HepG2 (cell line): ENCODE data around the gene TTLL10. TPM values are rescaled to one million over a fixed set of nuclear protein-coding genes. Genes with fewer than 3 reads are reported as not detected.

Source experiments
- HDAC6 ChIP-seq: fragments of 200-600 bp; sonication (generic); IDR thresholded peaks from 2 replicates; pipeline ENCODE4 v1.7.0; 2017; ENCODE audit warnings: mild to moderate bottlenecking, antibody characterized with exemption, low read length, low read depth
- HOXA7 ChIP-seq: sonication (generic); formaldehyde crosslinking; IDR thresholded peaks from 2 replicates; pipeline ENCODE4 v1.8.1; 2022; ENCODE audit warnings: mild to moderate bottlenecking, missing genetic modification reagents, moderate library complexity
- JDP2 ChIP-seq: sonication (generic); formaldehyde crosslinking; IDR thresholded peaks from 2 replicates; pipeline ENCODE4 v1.8.1; 2022; ENCODE audit warnings: missing genetic modification reagents, borderline replicate concordance
- KLF12 ChIP-seq: sonication (generic); formaldehyde crosslinking; IDR thresholded peaks from 2 replicates; pipeline ENCODE4 v1.4.0; 2020; ENCODE audit warnings: missing genetic modification reagents, borderline replicate concordance
- LCORL ChIP-seq, 2 experiments: fragments of 450-650 bp in 1 of 2; sonication (generic) in 1 of 2; formaldehyde crosslinking in 1 of 2; IDR thresholded peaks; 2 replicates each; pipeline versions ENCODE4 v1.5.0 to v1.6.1; 2017 to 2020; ENCODE audit warnings: antibody characterized with exemption in 1 of 2, missing genetic modification reagents in 1 of 2
- MATR3 ChIP-seq: sonication (generic); formaldehyde crosslinking; IDR thresholded peaks from 2 replicates; pipeline ENCODE4 v1.4.0; 2020; ENCODE audit warnings: missing genetic modification reagents
- NCOA1 ChIP-seq: sonication (generic); formaldehyde crosslinking; IDR thresholded peaks from 2 replicates; pipeline ENCODE4 v1.9.0; 2021; ENCODE audit warnings: missing genetic modification reagents
- NR3C1 ChIP-seq: sonication (generic); formaldehyde crosslinking; IDR thresholded peaks from 2 replicates; pipeline ENCODE4 v1.4.0; 2020; ENCODE audit warnings: missing genetic modification reagents
- RBFOX2 ChIP-seq: fragments of 200-400 bp; formaldehyde crosslinking; IDR thresholded peaks from 2 replicates; pipeline ENCODE4 v1.6.1; 2017; ENCODE audit warnings: low read depth, mild to moderate bottlenecking, low read length
- SNAI1 ChIP-seq: sonication (generic); formaldehyde crosslinking; IDR thresholded peaks from 2 replicates; pipeline ENCODE4 v1.5.0; 2020; ENCODE audit warnings: mild to moderate bottlenecking, missing genetic modification reagents, borderline replicate concordance
- TAF1 ChIP-seq: sonication (generic); formaldehyde crosslinking; IDR thresholded peaks from 2 replicates; pipeline ENCODE4 v1.4.0; 2020; ENCODE audit warnings: missing genetic modification reagents
- ZEB1 ChIP-seq: IDR thresholded peaks from 2 replicates; pipeline ENCODE4 v1.6.1; 2012; ENCODE audit warnings: mild to moderate bottlenecking, low read depth, inconsistent platforms; ENCODE audit not compliant: insufficient replicate concordance
- ZNF10 ChIP-seq: sonication (generic); formaldehyde crosslinking; IDR thresholded peaks from 2 replicates; pipeline ENCODE4 v1.4.0; 2020; ENCODE audit warnings: mild to moderate bottlenecking, low read depth, missing genetic modification reagents, borderline replicate concordance
- ZNF263 ChIP-seq: sonication (generic); formaldehyde crosslinking; IDR thresholded peaks from 2 replicates; pipeline ENCODE4 v1.4.0; 2020; ENCODE audit warnings: missing genetic modification reagents
- ZNF607 ChIP-seq: sonication (generic); formaldehyde crosslinking; IDR thresholded peaks from 2 replicates; pipeline ENCODE4 v1.5.1; 2020; ENCODE audit warnings: missing genetic modification reagents, mild to moderate bottlenecking, borderline replicate concordance
- ZNF614 ChIP-seq: IDR thresholded peaks from 2 replicates; pipeline ENCODE4 v1.6.1; 2018; ENCODE audit warnings: missing biosample characterization, missing genetic modification reagents, inconsistent platforms, borderline replicate concordance
- polyA plus RNA-seq, 8 experiments: library from polyadenylated mRNA; depleted of rRNA in 3 of 8; stranded (reverse) in 7 of 8; unstranded in 1 of 8; fragments of >200 nt; fragmentation: Illumina TruSeq in 4 of 8; extraction: Trizol in 4 of 8; gene quantifications; 2 replicates each; pipeline versions ENCODE4 v1.2.1 to v1.2.3, GENCODE V29; 2011 to 2016; ENCODE audit warnings: low read depth in 4 of 8, missing spikeins in 1 of 8, mixed read lengths in 1 of 8; ENCODE audit not compliant: insufficient read depth in 1 of 8
- total RNA-seq, 5 experiments: library from RNA; depleted of rRNA; stranded (reverse); fragments of >200 nt; fragmentation: Illumina TruSeq; extraction: Trizol; gene quantifications; 2 replicates each; pipeline ENCODE4 v1.2.3, GENCODE V29; 2016; ENCODE audit warnings: low read depth in 1 of 5
- TF ChIP-seq, protein P1 (sequence below): sonication (generic); formaldehyde crosslinking; IDR thresholded peaks from 2 replicates; pipeline ENCODE4 v1.8.0; 2022; ENCODE audit warnings: mild to moderate bottlenecking, missing genetic modification reagents; ENCODE audit not compliant: insufficient replicate concordance
- TF ChIP-seq, protein P2 (sequence below): IDR thresholded peaks from 2 replicates; pipeline ENCODE4 v1.4.0; 2020; ENCODE audit warnings: mild to moderate bottlenecking, missing genetic modification reagents
- TF ChIP-seq, protein P3 (sequence below): sonication (generic); formaldehyde crosslinking; IDR thresholded peaks from 2 replicates; pipeline ENCODE4 v1.5.0; 2020; ENCODE audit warnings: missing genetic modification reagents, mild to moderate bottlenecking, borderline replicate concordance
- TF ChIP-seq, protein P4 (sequence below): sonication (generic); formaldehyde crosslinking; IDR thresholded peaks from 2 replicates; pipeline ENCODE4 v1.8.1; 2023; ENCODE audit warnings: mild to moderate bottlenecking, moderate library complexity, missing genetic modification reagents
- TF ChIP-seq, protein P5 (sequence below): IDR thresholded peaks from 2 replicates; pipeline ENCODE4 v1.6.1; 2016; ENCODE audit warnings: low read depth, control low read depth

TTLL10 gene
- total and polyA plus RNA-seq, 2 of the 13 experiments (the other 11 are each of a cell fraction or from before 2014, with no cell fraction given) = not detected

DNA sequence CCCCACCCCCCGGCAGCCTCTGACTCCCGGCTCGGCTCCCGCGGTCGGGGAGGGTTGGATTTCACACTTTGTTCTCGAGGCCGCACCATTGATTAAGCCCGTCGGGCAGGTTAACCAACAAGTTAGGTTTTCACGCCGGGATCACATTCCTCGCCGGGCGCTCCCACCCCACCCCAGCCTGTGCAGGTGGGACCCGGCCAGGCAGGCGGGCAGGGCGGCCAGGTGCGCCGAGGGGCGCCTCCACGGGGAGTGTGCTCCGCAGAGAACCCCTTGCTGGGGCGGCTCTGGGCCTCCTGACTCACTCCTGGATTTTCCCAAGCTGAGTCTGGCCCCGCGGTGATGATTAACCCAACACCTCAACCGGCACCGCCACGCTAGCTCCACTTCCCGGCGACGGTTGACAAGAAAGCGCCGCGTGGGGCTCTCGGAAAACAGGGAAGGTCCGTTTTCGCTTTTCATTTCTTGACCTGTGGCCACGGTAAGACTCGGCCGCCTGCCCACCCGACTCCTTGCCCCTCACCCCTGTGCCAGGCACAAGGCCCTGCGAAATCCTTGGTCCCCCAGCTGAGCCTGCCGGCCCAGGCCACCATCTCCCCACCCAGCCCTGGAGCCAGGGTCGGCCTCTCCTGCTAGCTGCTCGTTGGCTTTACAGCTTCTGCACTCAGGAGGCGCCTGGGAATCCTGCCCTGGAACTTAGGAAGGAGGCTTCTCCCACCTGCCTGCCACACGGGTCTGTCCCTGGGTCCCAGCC is 8.8 kb upstream of the TTLL10 start (continued):
- TF ChIP-seq, protein P1, sequence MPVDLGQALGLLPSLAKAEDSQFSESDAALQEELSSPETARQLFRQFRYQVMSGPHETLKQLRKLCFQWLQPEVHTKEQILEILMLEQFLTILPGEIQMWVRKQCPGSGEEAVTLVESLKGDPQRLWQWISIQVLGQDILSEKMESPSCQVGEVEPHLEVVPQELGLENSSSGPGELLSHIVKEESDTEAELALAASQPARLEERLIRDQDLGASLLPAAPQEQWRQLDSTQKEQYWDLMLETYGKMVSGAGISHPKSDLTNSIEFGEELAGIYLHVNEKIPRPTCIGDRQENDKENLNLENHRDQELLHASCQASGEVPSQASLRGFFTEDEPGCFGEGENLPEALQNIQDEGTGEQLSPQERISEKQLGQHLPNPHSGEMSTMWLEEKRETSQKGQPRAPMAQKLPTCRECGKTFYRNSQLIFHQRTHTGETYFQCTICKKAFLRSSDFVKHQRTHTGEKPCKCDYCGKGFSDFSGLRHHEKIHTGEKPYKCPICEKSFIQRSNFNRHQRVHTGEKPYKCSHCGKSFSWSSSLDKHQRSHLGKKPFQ (CRISPR knock-in tag) = peak; percentile 37
- TF ChIP-seq KLF12 (CRISPR knock-in tag) (no peak), JDP2 (no peak), NR3C1 (CRISPR knock-in tag) (no peak), HDAC6 (no peak), ZNF614 (no peak), NCOA1 (CRISPR knock-in tag) (no peak), ZNF263 (CRISPR knock-in tag) (no peak), RBFOX2 (peak; percentile 62), ZNF10 (CRISPR knock-in tag) (no peak), ZNF607 (peak; percentile 73; the same call in 1 of the 2 replicates), MATR3 (no peak), HOXA7 (no peak), LCORL (IDR thresholded peaks at IDR 0.05) (no peak), LCORL (CRISPR knock-in tag; IDR thresholded peaks at IDR 0.05) (peak; percentile 73; the same call in 1 of the 2 replicates), SNAI1 (CRISPR knock-in tag) (peak; percentile 82; the same call in 1 of the 2 replicates), ZEB1 (peak; percentile 55), TAF1 (peak; percentile 45)
- TF ChIP-seq, protein P2, sequence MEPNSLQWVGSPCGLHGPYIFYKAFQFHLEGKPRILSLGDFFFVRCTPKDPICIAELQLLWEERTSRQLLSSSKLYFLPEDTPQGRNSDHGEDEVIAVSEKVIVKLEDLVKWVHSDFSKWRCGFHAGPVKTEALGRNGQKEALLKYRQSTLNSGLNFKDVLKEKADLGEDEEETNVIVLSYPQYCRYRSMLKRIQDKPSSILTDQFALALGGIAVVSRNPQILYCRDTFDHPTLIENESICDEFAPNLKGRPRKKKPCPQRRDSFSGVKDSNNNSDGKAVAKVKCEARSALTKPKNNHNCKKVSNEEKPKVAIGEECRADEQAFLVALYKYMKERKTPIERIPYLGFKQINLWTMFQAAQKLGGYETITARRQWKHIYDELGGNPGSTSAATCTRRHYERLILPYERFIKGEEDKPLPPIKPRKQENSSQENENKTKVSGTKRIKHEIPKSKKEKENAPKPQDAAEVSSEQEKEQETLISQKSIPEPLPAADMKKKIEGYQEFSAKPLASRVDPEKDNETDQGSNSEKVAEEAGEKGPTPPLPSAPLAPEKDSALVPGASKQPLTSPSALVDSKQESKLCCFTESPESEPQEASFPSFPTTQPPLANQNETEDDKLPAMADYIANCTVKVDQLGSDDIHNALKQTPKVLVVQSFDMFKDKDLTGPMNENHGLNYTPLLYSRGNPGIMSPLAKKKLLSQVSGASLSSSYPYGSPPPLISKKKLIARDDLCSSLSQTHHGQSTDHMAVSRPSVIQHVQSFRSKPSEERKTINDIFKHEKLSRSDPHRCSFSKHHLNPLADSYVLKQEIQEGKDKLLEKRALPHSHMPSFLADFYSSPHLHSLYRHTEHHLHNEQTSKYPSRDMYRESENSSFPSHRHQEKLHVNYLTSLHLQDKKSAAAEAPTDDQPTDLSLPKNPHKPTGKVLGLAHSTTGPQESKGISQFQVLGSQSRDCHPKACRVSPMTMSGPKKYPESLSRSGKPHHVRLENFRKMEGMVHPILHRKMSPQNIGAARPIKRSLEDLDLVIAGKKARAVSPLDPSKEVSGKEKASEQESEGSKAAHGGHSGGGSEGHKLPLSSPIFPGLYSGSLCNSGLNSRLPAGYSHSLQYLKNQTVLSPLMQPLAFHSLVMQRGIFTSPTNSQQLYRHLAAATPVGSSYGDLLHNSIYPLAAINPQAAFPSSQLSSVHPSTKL (CRISPR knock-in tag) = peak; percentile 18
- TF ChIP-seq, protein P3, sequence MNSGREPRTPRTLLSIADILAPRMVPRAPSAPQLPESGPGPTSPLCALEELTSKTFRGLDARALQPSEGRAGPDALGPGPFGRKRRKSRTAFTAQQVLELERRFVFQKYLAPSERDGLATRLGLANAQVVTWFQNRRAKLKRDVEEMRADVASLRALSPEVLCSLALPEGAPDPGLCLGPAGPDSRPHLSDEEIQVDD (CRISPR knock-in tag) = no peak
- TF ChIP-seq, protein P4, sequence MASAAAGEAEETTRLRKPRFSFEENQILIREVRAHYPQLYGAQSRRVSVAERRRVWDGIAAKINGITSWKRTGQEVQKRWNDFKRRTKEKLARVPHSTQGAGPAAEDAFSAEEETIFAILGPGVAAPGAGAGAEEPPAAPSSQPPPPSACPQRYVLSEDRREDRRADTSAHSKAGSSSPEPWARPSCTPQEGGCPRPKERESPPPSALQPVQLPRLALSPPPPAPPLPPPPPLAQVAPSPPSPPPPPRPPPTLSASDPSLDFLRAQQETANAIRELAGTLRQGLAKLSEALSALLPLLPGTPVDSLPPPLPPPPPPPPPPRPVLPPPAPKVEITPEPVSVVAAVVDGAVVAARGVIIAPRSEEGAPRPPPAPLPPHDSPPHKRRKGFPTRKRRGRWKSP (CRISPR knock-in tag) = no peak
- TF ChIP-seq, protein P5, sequence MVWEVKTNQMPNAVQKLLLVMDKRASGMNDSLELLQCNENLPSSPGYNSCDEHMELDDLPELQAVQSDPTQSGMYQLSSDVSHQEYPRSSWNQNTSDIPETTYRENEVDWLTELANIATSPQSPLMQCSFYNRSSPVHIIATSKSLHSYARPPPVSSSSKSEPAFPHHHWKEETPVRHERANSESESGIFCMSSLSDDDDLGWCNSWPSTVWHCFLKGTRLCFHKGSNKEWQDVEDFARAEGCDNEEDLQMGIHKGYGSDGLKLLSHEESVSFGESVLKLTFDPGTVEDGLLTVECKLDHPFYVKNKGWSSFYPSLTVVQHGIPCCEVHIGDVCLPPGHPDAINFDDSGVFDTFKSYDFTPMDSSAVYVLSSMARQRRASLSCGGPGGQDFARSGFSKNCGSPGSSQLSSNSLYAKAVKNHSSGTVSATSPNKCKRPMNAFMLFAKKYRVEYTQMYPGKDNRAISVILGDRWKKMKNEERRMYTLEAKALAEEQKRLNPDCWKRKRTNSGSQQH (CRISPR knock-in tag) = 0 out of 2 replicates have a peak, but pooled peaks have one; percentile 23
